Measurements from ENCODE around the gene MAP3K2.

GRCh38 chr2:127427376-127428056 lies 39.7 kb upstream of the MAP3K2 start:
- no peak for TF ChIP-seq ZNF121 (tag by site-specific recombination; IDR thresholded peaks at IDR 0.05)
- TF ChIP-seq PATZ1 (tag by site-specific recombination; IDR thresholded peaks at IDR 0.05), result no peak
- no peak for TF ChIP-seq SP2 (tag by site-specific recombination; IDR thresholded peaks at IDR 0.05)
- TF ChIP-seq TRIM28 (IDR thresholded peaks at IDR 0.05; ENCODE audit: borderline replicate concordance, low read length), result no peak
- no peak for TF ChIP-seq ZNF785 (tag by site-specific recombination; IDR thresholded peaks at IDR 0.05)
- TF ChIP-seq, protein P1, sequence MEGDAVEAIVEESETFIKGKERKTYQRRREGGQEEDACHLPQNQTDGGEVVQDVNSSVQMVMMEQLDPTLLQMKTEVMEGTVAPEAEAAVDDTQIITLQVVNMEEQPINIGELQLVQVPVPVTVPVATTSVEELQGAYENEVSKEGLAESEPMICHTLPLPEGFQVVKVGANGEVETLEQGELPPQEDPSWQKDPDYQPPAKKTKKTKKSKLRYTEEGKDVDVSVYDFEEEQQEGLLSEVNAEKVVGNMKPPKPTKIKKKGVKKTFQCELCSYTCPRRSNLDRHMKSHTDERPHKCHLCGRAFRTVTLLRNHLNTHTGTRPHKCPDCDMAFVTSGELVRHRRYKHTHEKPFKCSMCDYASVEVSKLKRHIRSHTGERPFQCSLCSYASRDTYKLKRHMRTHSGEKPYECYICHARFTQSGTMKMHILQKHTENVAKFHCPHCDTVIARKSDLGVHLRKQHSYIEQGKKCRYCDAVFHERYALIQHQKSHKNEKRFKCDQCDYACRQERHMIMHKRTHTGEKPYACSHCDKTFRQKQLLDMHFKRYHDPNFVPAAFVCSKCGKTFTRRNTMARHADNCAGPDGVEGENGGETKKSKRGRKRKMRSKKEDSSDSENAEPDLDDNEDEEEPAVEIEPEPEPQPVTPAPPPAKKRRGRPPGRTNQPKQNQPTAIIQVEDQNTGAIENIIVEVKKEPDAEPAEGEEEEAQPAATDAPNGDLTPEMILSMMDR (tag by site-specific recombination; IDR thresholded peaks at IDR 0.05), result no peak
- TF ChIP-seq WT1 (tag by site-specific recombination; IDR thresholded peaks at IDR 0.05), result no peak
